CD4-positive, alpha-beta T cell treated with Interleukin-17A for 1 hour (primary cell): ENCODE measurements around the gene DCAF8.

Experiments
- DNase-seq: peaks from one replicate; pipeline ENCODE4 v3.0.0-alpha.2; 2020

The DCAF8 gene

DNA sequence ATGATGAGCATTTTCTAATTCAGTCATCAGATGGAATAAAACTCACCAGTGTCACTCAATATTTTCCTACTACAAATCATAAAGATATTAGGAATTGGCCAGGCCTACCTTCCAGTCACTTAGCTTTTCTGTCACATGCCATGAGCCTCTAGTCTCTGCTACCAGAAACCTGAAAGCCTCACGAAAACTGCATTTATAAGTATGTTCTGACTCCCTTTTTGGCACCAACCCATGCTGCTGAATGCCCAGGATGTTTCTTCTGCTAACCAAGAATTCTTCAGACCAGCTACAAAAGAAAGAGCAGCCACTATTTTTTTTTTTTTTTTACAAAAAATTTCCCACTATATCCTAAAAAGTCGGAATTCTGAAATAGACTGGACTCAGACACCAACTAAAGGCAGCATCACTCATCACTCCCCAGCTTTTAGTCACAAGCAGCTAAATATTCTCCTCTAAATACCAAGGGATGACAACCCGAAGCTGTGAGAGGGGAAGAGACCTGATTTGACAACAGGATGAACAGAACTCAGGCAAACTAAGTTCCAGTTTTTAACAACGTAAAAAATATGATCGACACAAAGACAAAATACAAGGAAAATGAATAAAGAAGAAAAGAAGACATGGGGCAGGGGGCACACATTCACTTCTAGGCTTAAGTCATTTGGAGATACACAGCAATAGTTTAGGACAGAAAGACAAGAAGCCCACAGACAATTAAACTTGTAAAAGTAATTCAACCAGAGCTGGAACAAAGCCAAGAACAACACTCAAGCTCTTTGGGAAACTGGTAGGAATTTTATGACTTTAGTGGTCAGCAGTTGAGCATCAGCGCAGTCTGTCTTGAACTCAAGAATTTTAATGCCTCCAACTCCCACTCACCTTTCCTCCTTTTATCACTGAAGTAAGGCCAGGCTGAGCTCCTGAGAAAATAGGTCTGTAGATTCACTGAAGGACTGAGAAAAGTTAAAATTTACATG lies 1.7 kb downstream of the DCAF8 start:
- peak; percentile 19 for DNase-seq

- DNase-seq, result no peak
Measured at GRCh38 chr1:160258177-160258798, 4.1 kb downstream of the DCAF8 start.

DNA sequence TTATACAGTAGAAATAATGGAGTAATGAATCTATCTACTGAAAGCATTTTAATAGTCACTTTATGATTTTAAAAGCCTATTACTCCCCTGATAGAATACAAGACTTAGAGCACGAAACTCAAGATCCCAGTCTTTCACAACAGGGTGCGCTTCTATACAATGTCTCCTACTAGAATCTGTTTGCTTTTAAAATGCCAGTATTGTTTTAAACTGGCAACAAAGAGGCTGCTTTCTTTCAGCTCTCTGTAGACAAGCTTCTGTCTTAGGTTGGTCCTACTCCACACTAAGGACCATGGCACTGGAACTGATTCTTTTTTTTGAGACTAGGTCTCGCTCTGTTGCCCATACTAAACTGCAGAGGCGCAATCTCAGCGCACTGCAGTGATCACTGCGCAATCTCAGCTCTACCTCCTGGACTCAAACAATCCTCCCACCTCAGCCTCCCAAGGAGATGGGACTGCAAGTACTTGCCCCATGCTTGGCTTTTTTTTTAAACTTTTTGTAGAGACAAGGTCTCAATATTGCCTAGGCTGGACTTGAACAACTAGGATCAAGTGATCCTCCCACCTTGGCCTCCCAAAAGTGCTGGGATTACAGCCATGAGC lies 4.8 kb downstream of the DCAF8 start:
- no peak for DNase-seq

DNA sequence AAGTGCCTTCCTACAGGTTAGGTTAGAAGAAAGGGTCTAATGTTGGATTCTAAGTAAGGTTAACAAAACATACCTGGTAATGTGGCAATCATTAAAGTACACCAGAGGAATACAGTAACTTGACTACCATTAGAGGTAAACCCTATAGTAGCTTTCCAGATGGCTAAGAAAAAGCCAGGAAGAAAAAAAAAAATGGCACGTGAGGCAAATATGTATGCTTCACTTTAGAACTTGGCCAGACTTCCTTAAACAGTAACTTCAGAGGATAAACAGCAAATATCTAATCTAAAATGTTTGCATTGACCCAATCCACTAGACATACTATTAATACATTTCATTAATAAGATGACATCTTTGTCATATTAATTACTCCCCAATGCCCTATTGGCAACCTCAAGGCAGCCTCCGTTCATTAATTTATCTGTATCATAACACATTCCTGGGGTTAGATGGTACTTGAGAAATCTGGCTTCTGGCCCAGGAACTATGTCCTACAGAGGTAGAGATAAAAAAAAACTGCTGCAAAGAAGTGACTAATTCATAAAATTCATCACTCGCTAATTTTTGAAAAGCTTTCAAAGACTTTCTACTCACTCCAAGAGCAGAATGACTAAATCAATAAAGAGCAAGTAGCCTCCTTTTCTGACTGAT lies 5.8 kb downstream of the DCAF8 start:
- DNase-seq, result no peak

GRCh38 chr1:160255781-160256300 lies 6.5 kb downstream of the DCAF8 start:
- DNase-seq, result no peak

DNA sequence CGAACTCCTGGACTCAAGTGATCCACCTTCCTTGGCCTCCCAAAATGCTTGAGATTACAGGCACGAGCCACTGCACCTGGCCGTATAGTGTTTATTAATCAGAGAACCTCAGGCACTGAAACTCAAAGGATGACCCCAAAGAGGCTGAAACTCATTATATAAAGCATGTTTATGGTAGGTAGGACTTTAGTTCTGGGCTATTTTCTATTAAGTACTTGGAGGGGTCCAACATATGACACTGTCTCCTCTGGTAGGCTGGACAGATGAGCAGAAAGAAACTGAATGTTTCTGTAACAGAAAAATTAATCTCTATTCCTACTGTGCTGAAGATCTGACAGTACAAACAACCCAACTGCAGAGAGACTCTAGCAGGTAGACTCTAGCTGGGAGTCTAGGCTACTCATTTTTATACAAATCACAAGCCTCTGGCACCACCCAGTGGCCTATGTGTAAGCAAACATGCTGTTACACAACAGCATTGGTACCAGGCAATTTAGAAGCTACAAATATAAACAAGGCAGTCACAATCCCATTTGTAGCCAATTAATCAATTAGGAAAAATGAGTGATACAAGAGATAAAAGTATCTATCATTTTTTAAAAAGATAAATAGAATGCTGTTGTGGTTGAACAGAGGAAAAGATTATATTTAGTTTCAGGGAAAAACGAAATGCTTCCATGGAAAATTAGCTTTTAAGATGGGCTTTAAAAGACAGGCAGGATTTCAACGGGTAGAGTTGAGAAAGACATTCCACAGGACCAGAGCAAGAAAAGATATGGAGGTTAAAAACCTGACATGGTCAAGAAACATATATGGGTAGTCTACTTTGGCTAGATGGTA lies 10.4 kb downstream of the DCAF8 start:
- DNase-seq, result peak; percentile 76

GRCh38 chr1:160251011-160251410 lies 11.3 kb downstream of the DCAF8 start:
- DNase-seq, result no peak

- DNase-seq, result no peak
Measured at GRCh38 chr1:160247053-160247452, 15.3 kb downstream of the DCAF8 start.

GRCh38 chr1:160245434-160245833 lies 16.9 kb downstream of the DCAF8 start:
- DNase-seq, result no peak

GRCh38 chr1:160244209-160244608 lies 18.1 kb downstream of the DCAF8 start:
- no peak for DNase-seq

DNA sequence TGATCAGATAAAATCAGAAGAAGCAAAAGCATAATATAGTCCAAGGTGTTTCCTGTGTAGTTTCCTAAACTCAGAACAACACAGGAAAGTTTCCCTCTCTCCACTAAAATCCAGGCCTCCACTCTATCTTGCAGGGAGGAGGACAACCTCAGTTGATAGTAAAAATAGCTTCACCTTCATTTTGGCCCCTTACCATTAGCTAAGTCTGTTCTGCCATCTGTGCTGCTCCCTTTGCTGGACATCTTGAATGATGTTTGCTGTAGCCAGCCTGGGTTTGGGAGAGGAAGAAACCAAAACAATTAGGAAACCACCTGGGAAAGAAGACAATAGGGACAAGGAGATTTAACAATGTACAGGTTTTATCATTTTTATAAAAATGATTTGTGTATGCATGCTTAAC lies 18.6 kb downstream of the DCAF8 start:
- DNase-seq, result no peak

DNA sequence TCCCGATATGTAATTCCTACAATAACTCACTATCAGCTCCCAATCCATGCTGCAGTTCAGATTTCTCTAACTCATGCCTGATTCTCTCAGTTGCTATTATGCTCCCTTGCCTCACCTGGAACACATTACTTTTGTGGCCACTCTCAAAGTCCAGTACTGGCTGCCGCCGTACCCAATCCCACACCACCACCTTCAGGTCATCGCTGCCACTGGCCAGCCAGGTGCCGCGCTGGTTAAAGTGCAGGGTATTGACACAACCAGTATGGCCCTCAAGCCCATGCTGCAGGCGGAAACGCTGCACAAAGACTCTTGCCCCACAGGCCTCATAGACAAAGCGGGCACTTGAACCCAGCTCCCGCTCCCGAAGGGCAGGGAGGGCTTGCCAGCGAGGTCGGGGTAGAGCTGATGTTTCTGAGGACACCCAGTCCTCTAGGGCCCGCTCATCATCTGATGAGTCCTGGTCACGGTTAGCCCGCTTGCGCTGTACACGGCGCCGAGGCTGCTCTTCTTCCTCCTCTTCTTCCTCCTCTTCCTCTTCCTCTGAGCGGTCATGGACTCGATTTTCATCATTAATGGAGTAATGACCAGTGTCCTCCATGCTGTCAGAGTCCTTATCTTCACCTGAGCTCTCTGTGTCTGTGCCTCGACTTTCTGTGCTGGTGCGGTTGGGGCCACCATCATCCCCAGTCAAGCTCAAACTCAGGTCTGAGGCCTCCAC lies 22.6 kb downstream of the DCAF8 start:
- DNase-seq, result no peak

DNA sequence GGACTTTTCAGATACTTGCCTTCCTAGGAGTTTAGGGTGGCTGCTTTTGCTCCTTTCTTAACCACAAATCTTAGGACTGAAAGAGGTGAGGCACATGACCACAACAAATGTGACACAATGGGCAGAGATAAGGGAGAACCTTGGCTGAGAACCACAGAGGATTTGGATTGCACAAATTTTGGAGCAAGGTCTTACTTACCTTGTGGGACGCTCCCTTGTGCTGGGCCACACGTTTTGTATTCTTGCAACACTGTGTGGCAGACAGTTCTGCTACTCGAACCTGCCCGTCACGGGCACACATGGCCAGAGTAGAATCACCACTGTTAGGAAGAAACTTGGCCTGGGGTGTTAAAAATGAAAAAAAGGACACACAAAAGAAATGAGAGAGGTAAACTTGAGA lies 23.9 kb downstream of the DCAF8 start:
- no peak for DNase-seq

GRCh38 chr1:160237558-160237957 lies 24.8 kb downstream of the DCAF8 start:
- DNase-seq, result no peak

DNA sequence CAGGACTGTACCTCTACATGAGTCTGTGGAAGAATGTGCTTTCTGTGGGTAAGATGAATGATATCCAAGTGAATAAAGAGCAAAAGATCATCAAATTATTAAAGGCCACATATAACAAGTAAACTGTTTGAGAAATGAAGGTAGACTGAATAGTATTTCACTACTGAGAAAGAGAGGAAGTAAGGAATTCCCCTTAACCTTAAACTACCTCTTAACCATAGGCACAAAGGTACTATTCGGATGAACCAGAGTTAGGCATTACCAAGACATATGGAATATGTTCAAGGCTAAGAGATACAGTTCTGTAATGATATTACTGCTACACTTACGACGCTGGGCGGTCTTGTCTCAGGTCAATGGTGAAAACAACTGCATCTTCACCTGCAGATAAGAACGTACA lies 25.5 kb downstream of the DCAF8 start:
- no peak for DNase-seq

DNA sequence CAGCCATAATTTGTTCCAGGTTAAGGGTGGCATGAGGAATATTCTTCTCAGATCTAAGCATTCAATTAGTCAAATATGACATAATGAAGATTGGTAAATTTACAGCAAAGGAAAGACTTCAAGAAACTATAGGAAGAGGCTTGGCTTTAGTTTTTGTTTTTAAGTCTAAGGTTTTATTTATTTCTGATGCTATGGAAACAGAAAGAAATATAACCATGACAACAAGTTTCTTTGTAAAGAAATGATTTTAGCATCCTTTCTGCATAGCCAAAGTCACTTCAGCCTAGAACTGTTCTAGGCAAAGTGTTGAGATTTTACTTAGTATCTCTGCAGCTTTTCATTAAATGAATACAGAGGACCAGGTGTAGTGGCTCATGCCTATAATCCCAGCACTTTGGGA lies 29.4 kb downstream of the DCAF8 start:
- no peak for DNase-seq

GRCh38 chr1:160228431-160228830 lies 33.9 kb downstream of the DCAF8 start:
- DNase-seq, result no peak

GRCh38 chr1:160227561-160227960 lies 34.8 kb downstream of the DCAF8 start:
- no peak for DNase-seq

- DNase-seq, result no peak
Measured at GRCh38 chr1:160227034-160227433, 35.3 kb downstream of the DCAF8 start.

DNA sequence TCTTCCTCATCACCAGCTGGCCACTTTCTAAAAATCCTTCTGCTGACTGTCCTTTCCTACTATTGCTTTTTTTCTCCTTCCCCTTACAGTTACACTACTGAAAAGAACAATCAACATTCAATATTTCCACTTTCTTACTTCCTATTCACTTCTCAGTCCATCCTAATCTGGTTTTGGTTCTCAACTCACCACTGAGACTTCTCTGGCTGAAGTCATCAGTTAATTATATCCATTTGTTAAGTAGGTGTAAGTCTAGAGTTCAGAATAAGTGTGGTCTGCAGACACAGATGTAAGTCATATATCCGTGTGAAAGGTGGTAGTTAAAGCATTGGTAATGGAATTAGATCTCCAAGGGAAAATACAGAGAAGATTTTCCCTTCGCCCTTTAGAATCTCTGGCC lies 35.7 kb downstream of the DCAF8 start:
- DNase-seq, result no peak

DNA sequence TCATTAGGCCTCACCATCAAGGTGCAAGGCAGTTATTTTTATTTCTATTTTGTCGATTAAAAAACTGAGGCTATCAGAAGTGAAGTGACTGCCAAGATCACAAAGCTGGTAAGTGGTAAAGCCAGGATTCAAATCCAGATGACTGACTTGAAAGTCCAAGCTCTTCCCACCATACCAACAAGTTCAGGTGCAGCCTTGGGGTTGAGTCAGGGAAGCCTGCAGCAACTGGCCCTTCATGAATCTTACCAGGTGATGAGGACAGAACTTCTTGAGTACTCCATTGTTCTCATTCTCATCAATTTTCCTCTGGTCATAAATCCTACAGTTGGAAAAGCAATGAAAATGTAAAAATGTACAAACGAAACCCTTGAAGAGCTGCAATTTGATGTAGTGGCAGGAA lies 37.0 kb downstream of the DCAF8 start:
- DNase-seq, result no peak

- no peak for DNase-seq
Measured at GRCh38 chr1:160224606-160225005, 37.7 kb downstream of the DCAF8 start.
